Activated naive CD8-positive, alpha-beta T cell treated with anti-CD3 and anti-CD28 coated beads, Interleukin-2, amount 10 ng/mL, durations not matched to agents 7 days and 5 days (primary cell): Measurements from ENCODE around the gene PITPNC1. TPM values are rescaled to one million over a fixed set of nuclear protein-coding genes. Genes with fewer than 3 reads are reported as not detected.
A peak's percentile ranks its signal among the peaks of the same experiment; 100 is the strongest.

Source experiments
- ATAC-seq: fragments of 150-1000 bp; cut with Tn5 transposase; one replicate; pipeline ENCODE4 v1.10.0; 2021; ENCODE audit warnings: low read depth, moderate library complexity
- POLR2A ChIA-PET: fragments of 350-600 bp; sonication (Branson Sonifier 250); formaldehyde crosslinking; loops from one replicate; lab custom pipeline; 2021; ENCODE audit warnings: antibody characterized with exemption; lab: Charles Lee
- DNase-seq: peaks from one replicate; pipeline ENCODE4 v3.0.0; 2021
- H3K27ac Mint-ChIP-seq: one replicate; pipeline ENCODE4 v1.8.0; 2022; ENCODE audit warnings: mild to moderate bottlenecking, mixed read lengths
- H3K27me3 Mint-ChIP-seq: one replicate; pipeline ENCODE4 v1.8.0; 2022; ENCODE audit warnings: mild to moderate bottlenecking, moderate library complexity, mixed read lengths
- H3K36me3 Mint-ChIP-seq: one replicate; pipeline ENCODE4 v1.8.0; 2021; ENCODE audit warnings: mild to moderate bottlenecking, mixed read lengths
- H3K4me1 Mint-ChIP-seq: one replicate; pipeline ENCODE4 v1.8.0; 2021; ENCODE audit warnings: mixed read lengths
- H3K4me3 Mint-ChIP-seq: one replicate; pipeline ENCODE4 v1.8.0; 2022; ENCODE audit warnings: mild to moderate bottlenecking, moderate library complexity, mixed read lengths
- H3K9me3 Mint-ChIP-seq: one replicate; pipeline ENCODE4 v1.8.0; 2021; ENCODE audit warnings: mixed read lengths
- total RNA-seq, 2 experiments: library from RNA; stranded (reverse); gene quantifications; one replicate each; pipeline ENCODE4 v1.2.3, GENCODE V29; 2021

Gene PITPNC1
- total RNA-seq, 2 experiments from 2014 or later, result 100 to 104 TPM

GRCh38 chr17:67605256-67605912 is 228.3 kb downstream of the PITPNC1 start:
- H3K4me1 Mint-ChIP-seq, result peaks cover 13% of the 10 kb centered on the region
- DNase-seq (no peak), ATAC-seq (no peak)
- POLR2A ChIA-PET, result no interaction called here
- H3K27me3 Mint-ChIP-seq, result no peaks in the 10 kb centered on the region
- no peaks in the 10 kb centered on the region for H3K9me3 Mint-ChIP-seq
- peaks cover 6% of the 10 kb centered on the region for H3K36me3 Mint-ChIP-seq
- no peak overlapping the region for H3K27ac Mint-ChIP-seq
- no peak overlapping the region for H3K4me3 Mint-ChIP-seq

- Mint-ChIP-seq H3K4me3 (no peak overlapping the region), H3K4me1 (peaks cover 13% of the 10 kb centered on the region), H3K9me3 (no peaks in the 10 kb centered on the region), H3K27me3 (no peaks in the 10 kb centered on the region), H3K27ac (no peak overlapping the region), H3K36me3 (peaks cover 8% of the 10 kb centered on the region)
- DNase-seq (no peak), ATAC-seq (no peak)
- POLR2A ChIA-PET, result no interaction called here
These were observed 229.4 kb downstream of the PITPNC1 start for GRCh38 chr17:67606471-67606870.

- Mint-ChIP-seq H3K4me3 (no peak overlapping the region), H3K27ac (no peak overlapping the region)
- POLR2A ChIA-PET, result no interaction called here
These were observed 230.0 kb downstream of the PITPNC1 start for GRCh38 chr17:67606896-67607604.

GRCh38 chr17:67610061-67610460 is 233.0 kb downstream of the PITPNC1 start:
- POLR2A ChIA-PET, result no interaction called here
- H3K36me3 Mint-ChIP-seq, result peaks cover 8% of the 10 kb centered on the region
- no peak for DNase-seq
- H3K27me3 Mint-ChIP-seq, result no peaks in the 10 kb centered on the region
- H3K4me1 Mint-ChIP-seq, result peaks cover 5% of the 10 kb centered on the region
- no peak for ATAC-seq
- H3K4me3 Mint-ChIP-seq, result no peak overlapping the region
- no peaks in the 10 kb centered on the region for H3K9me3 Mint-ChIP-seq
- H3K27ac Mint-ChIP-seq, result peak overlapping the region; percentile 38

More at GRCh38 chr17:67606896-67607604, 230.0 kb downstream of the PITPNC1 start:
- Mint-ChIP-seq H3K4me1 (peaks cover 10% of the 10 kb centered on the region), H3K9me3 (no peaks in the 10 kb centered on the region), H3K27me3 (no peaks in the 10 kb centered on the region), H3K36me3 (peaks cover 8% of the 10 kb centered on the region)
- DNase-seq (no peak), ATAC-seq (no peak)

GRCh38 chr17:67613961-67614360 is 236.9 kb downstream of the PITPNC1 start:
- ATAC-seq (no peak), DNase-seq (no peak)
- Mint-ChIP-seq H3K27ac (no peak overlapping the region), H3K9me3 (no peaks in the 10 kb centered on the region), H3K36me3 (peaks cover 5% of the 10 kb centered on the region), H3K4me3 (no peak overlapping the region), H3K27me3 (no peaks in the 10 kb centered on the region), H3K4me1 (peaks cover 4% of the 10 kb centered on the region)
- POLR2A ChIA-PET, result no interaction called here

- Mint-ChIP-seq H3K27ac (no peak overlapping the region), H3K9me3 (no peaks in the 10 kb centered on the region), H3K4me1 (peaks cover 2% of the 10 kb centered on the region), H3K4me3 (no peak overlapping the region), H3K36me3 (peaks cover 3% of the 10 kb centered on the region), H3K27me3 (no peaks in the 10 kb centered on the region)
- POLR2A ChIA-PET, result interaction anchor here (0.5 kb wide), 1 partner anchor 239 kb away, joined by 5 read pairs; no protein-coding TSS in a partner anchor
- ATAC-seq, result no peak
- DNase-seq, result no peak
These were observed 238.0 kb downstream of the PITPNC1 start for GRCh38 chr17:67615011-67615561.

GRCh38 chr17:67615736-67616135 is 238.7 kb downstream of the PITPNC1 start:
- H3K4me3 Mint-ChIP-seq, result no peak overlapping the region
- DNase-seq (no peak), ATAC-seq (no peak)
- H3K27me3 Mint-ChIP-seq, result no peaks in the 10 kb centered on the region
- no peaks in the 10 kb centered on the region for H3K9me3 Mint-ChIP-seq
- H3K4me1 Mint-ChIP-seq, result peaks cover 2% of the 10 kb centered on the region
- peaks cover 2% of the 10 kb centered on the region for H3K36me3 Mint-ChIP-seq
- POLR2A ChIA-PET, result interaction anchor here (0.5 kb wide), 1 partner anchor 240 kb away, joined by 5 read pairs; no protein-coding TSS in a partner anchor
- no peak overlapping the region for H3K27ac Mint-ChIP-seq

GRCh38 chr17:67617304-67617899 is 240.3 kb downstream of the PITPNC1 start:
- POLR2A ChIA-PET, result no interaction called here
- Mint-ChIP-seq H3K27me3 (no peaks in the 10 kb centered on the region), H3K36me3 (peaks cover 3% of the 10 kb centered on the region), H3K9me3 (no peaks in the 10 kb centered on the region), H3K4me1 (no peaks in the 10 kb centered on the region), H3K27ac (peak overlapping the region; percentile 13), H3K4me3 (no peak overlapping the region)
- DNase-seq, result no peak
- ATAC-seq, result no peak

- no peaks in the 10 kb centered on the region for H3K9me3 Mint-ChIP-seq
- POLR2A ChIA-PET, result no interaction called here
- ATAC-seq (no peak), DNase-seq (no peak)
- H3K27ac Mint-ChIP-seq, result no peak overlapping the region
- H3K36me3 Mint-ChIP-seq, result peaks cover 3% of the 10 kb centered on the region
- H3K27me3 Mint-ChIP-seq, result no peaks in the 10 kb centered on the region
- no peak overlapping the region for H3K4me3 Mint-ChIP-seq
- no peaks in the 10 kb centered on the region for H3K4me1 Mint-ChIP-seq
These were observed 242.5 kb downstream of the PITPNC1 start for GRCh38 chr17:67619555-67619954.

GRCh38 chr17:67620088-67620487 is 243.0 kb downstream of the PITPNC1 start:
- ATAC-seq (no peak), DNase-seq (no peak)
- Mint-ChIP-seq H3K36me3 (peaks cover 3% of the 10 kb centered on the region), H3K9me3 (no peaks in the 10 kb centered on the region), H3K4me3 (no peak overlapping the region), H3K27ac (no peak overlapping the region), H3K4me1 (no peaks in the 10 kb centered on the region), H3K27me3 (no peaks in the 10 kb centered on the region)
- POLR2A ChIA-PET, result no interaction called here

- Mint-ChIP-seq H3K36me3 (peaks cover 5% of the 10 kb centered on the region), H3K4me1 (no peaks in the 10 kb centered on the region), H3K27ac (no peak overlapping the region), H3K4me3 (no peak overlapping the region), H3K9me3 (no peaks in the 10 kb centered on the region), H3K27me3 (no peaks in the 10 kb centered on the region)
- no peak for DNase-seq
- ATAC-seq, result no peak
- POLR2A ChIA-PET, result no interaction called here
These were observed 243.6 kb downstream of the PITPNC1 start for GRCh38 chr17:67620636-67621035.

- POLR2A ChIA-PET, result no interaction called here
- H3K27ac Mint-ChIP-seq, result no peak overlapping the region
- ATAC-seq (no peak), DNase-seq (no peak)
- no peaks in the 10 kb centered on the region for H3K4me1 Mint-ChIP-seq
- H3K9me3 Mint-ChIP-seq, result no peaks in the 10 kb centered on the region
- H3K4me3 Mint-ChIP-seq, result no peak overlapping the region
- H3K27me3 Mint-ChIP-seq, result no peaks in the 10 kb centered on the region
- H3K36me3 Mint-ChIP-seq, result peaks cover 8% of the 10 kb centered on the region
These were observed 246.7 kb downstream of the PITPNC1 start for GRCh38 chr17:67623767-67624166.

GRCh38 chr17:67624886-67625656 is 248.0 kb downstream of the PITPNC1 start:
- Mint-ChIP-seq H3K4me3 (no peak overlapping the region), H3K9me3 (no peaks in the 10 kb centered on the region), H3K36me3 (peaks cover 8% of the 10 kb centered on the region), H3K27ac (no peak overlapping the region), H3K27me3 (no peaks in the 10 kb centered on the region), H3K4me1 (no peaks in the 10 kb centered on the region)
- DNase-seq (no peak), ATAC-seq (no peak)
- POLR2A ChIA-PET, result no interaction called here
